Activated T-helper 2 cell treated with anti-CD3 and anti-CD28 coated beads, Interferon-gamma antibody, Interleukin-2, Interleukin-4, amounts not matched to agents 10 μg/mL and 5 μg/mL and 100 μg/mL, durations not matched to agents 14 hours and 24 hours and 36 hours (primary cell): Measurements from ENCODE around the gene POU2F1. TPM values are rescaled to one million over a fixed set of nuclear protein-coding genes. Genes with fewer than 3 reads are reported as not detected.
"Not testable (repeated sequence)": the region's sequence is repeated elsewhere in the genome, so short reads cannot be mapped to it uniquely, and the experiment has no call there.

Experiments
- DNase-seq: peaks from one replicate; pipeline ENCODE4 v3.0.0; 2021; ENCODE audit warnings: low spot score
- H3K27ac Mint-ChIP-seq: one replicate; pipeline ENCODE4 v1.8.0; 2021; ENCODE audit warnings: mixed read lengths
- H3K27me3 Mint-ChIP-seq: one replicate; pipeline ENCODE4 v1.8.0; 2021; ENCODE audit warnings: low read depth, mixed read lengths
- H3K36me3 Mint-ChIP-seq: one replicate; pipeline ENCODE4 v1.8.0; 2021; ENCODE audit warnings: low read depth, mixed read lengths
- H3K4me1 Mint-ChIP-seq: one replicate; pipeline ENCODE4 v1.8.0; 2021; ENCODE audit warnings: low read depth, mixed read lengths
- H3K4me3 Mint-ChIP-seq: one replicate; pipeline ENCODE4 v1.8.0; 2021; ENCODE audit warnings: low read depth, mild to moderate bottlenecking, moderate library complexity, mixed read lengths
- H3K9me3 Mint-ChIP-seq: one replicate; pipeline ENCODE4 v1.8.0; 2021; ENCODE audit warnings: mixed read lengths
- intact Hi-C: fragments of 100-400 bp; cut with micrococcal nuclease; formaldehyde crosslinking; loops from one replicate; pipeline ENCODE4 v1.15.1; 2023
- total RNA-seq: library from RNA; stranded (reverse); gene quantifications from 2 replicates; pipeline ENCODE4 v1.2.3, GENCODE V29; 2022

Gene POU2F1
- total RNA-seq, 1 donor from 2014 or later = 21.9 TPM

DNA sequence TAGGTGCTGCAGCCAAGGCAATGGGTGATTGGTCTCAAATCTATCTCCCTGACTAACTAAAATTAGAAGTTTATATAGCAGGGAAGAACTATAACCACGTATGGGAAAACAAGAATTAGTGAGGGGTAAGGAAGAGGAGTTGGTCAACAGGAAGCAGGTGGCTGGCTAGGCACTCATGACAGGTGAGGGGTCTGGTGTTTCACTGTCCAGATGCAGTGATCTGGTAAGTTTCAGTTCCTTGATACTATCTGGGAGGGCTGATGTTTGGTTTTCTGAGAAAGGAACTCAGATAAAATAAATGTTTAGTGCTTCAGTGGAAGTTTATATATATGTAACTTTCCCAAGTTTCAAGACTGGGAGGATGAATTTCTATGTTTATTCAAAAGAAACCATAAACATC is 11.6 kb upstream of the POU2F1 start:
- no peak overlapping the region for H3K27ac Mint-ChIP-seq
- peaks cover 11% of the 10 kb centered on the region for H3K36me3 Mint-ChIP-seq
- peaks cover 6% of the 10 kb centered on the region for H3K4me1 Mint-ChIP-seq
- intact Hi-C loops = no loop called here
- H3K27me3 Mint-ChIP-seq = peaks cover 4% of the 10 kb centered on the region
- no peak overlapping the region for H3K4me3 Mint-ChIP-seq
- DNase-seq = no peak
- H3K9me3 Mint-ChIP-seq = peaks cover 26% of the 10 kb centered on the region

DNA sequence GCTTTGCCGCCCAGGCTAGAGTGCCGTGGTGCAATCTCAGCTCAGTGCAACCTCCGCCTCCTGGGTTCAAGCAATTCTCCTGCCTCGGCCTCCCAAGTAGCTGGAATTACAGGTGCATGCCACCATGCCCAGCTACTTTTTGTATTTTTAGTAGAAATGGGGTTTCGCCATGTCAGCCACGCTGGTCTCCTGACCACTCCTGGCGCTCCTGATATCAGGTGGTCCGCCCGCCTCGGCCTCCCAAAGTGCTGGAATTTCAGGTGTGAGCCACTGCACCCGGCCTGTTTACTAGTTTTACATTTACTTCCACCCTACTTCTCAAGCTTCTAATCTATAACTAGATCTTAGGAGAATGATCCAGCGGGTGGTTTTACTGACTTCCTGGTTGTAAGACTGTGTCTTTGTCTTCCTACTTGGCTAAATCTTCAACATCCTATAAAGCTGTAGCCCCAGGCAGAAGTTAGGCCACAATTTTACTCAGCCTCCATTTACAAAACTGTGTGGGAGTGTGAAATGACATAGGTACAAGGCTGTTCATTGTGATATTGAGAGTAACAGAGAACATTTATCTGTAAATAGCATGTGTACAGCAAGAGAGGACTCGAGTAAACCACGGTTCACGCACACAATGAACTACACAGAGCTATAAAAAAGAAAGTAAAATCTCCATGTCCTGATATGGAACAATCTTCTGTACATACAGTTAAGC is 9.6 kb upstream of the POU2F1 start:
- Mint-ChIP-seq H3K9me3 (peaks cover 26% of the 10 kb centered on the region), H3K27me3 (peaks cover 5% of the 10 kb centered on the region), H3K36me3 (peaks cover 11% of the 10 kb centered on the region), H3K4me3 (no peak overlapping the region), H3K27ac (no peak overlapping the region), H3K4me1 (peaks cover 6% of the 10 kb centered on the region)
- intact Hi-C loops = no loop called here
- DNase-seq = no peak

DNA sequence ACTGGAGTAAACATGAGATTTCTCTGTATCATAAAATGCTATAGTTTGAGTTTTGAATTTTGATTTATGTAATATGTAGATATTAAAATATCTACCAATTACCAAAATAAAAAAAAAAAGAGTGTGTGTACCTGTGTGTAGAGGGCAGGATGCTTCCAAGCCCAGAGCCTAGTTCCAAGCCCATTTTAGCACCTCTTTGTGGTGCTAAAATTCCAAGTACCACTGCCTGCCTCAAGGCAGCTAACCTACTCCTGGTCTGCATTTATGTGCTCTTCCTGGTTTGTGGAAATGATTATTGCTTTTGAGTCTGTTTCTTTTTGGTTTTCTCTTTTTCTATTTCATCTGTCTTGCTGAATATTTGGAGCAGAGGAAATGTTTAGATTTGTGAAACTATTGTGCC is 8.7 kb upstream of the POU2F1 start:
- Mint-ChIP-seq H3K27me3 (peaks cover 8% of the 10 kb centered on the region), H3K9me3 (peaks cover 30% of the 10 kb centered on the region), H3K4me3 (no peak overlapping the region), H3K4me1 (peaks cover 4% of the 10 kb centered on the region), H3K36me3 (peaks cover 11% of the 10 kb centered on the region), H3K27ac (no peak overlapping the region)
- no peak for DNase-seq
- intact Hi-C loops = no loop called here

DNA sequence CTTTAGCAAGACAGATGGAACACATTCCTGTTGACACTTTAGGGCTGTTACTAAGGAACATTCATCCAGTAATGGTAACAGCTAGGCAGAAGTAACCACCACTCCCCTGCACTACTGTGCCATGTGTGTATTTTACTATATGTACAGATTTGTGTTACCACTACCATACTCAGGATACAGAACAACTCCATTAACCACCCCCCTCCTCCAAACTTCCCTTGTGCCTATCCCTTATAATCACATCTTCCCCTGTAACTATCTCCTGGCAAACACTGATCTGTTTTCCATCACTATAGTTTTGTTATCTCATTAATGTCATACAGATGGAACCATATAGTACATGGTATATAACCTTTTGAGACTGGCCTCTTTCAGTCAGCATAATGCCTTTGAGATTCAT is 3.9 kb upstream of the POU2F1 start:
- no peaks in the 10 kb centered on the region for H3K36me3 Mint-ChIP-seq
- DNase-seq = no peak
- intact Hi-C loops = no loop called here
- H3K27me3 Mint-ChIP-seq = peaks cover 8% of the 10 kb centered on the region
- H3K4me1 Mint-ChIP-seq = peaks cover 7% of the 10 kb centered on the region
- H3K9me3 Mint-ChIP-seq = peaks cover 4% of the 10 kb centered on the region
- H3K27ac Mint-ChIP-seq = no peak overlapping the region
- H3K4me3 Mint-ChIP-seq = no peak overlapping the region

DNA sequence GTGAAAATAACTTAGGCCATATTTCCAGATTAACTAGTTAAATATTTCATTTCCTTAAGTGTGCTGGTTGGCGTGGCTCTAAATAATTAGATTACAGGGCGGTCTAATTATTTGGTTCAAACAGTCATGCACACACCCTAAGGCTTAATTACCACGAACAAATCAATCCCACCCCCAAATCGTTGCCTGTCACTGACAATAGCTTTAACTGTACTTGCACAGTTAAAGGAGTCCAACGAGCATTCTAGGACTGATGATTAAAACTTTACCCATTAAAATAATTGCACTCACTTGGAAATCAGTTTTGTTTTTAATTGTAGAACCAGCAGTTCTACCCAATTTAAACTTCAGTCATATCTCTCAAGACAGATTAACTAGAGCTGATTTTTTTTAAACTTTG is 1.5 kb upstream of the POU2F1 start:
- Mint-ChIP-seq H3K36me3 (peaks cover 3% of the 10 kb centered on the region), H3K9me3 (peaks cover 4% of the 10 kb centered on the region), H3K27me3 (peaks cover 3% of the 10 kb centered on the region), H3K4me3 (peak overlapping the region; percentile 91), H3K4me1 (peaks cover 25% of the 10 kb centered on the region), H3K27ac (peak overlapping the region; percentile 93)
- intact Hi-C loops = no loop called here
- no peak for DNase-seq

DNA sequence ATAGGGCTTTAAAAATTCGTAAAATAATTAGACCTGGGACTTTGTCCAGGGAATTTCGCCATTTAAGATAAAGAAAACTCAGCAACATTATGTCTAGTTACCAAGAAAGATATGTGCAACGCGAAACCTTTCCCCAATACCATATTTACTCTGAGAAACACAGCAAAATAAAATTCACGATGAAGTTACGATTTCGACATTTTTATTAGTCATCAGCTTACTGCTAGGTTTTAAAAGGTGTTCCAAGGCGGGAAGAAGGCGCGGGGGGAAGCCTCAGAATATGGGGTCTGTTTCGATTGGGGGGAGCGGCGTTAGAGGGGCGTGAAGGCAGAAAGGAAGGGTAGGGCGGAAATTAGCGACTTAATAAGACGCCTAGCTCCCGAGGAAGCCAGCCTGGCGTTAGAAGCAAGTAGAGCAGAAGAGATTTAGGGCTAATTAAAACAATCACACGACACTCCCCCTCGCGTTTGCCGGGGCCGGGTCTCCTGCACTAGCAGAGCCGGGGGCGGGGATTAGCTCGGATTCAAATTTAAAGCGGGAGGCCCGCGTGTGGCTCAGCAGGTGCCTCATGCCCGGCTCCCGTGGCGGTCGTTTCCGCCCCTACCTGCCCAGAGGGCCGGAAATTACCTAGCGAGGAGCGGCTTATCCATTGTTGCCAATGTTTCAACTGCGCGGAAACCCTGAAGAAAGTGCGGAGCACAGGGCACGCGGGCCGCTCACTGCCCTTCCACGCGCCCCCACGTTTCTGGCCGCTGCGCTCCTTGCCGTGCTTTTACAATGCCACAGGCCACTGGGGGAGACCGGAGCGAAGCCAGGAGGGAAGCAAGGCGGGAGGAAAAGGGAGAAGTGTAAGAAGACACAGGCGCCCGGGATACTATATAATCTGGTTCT is 795 bp upstream of the POU2F1 start:
- Mint-ChIP-seq H3K4me3 (peak overlapping the region; percentile 91), H3K27ac (peak overlapping the region; percentile 93), H3K4me1 (peaks cover 25% of the 10 kb centered on the region), H3K27me3 (peaks cover 3% of the 10 kb centered on the region), H3K36me3 (peaks cover 3% of the 10 kb centered on the region), H3K9me3 (peaks cover 4% of the 10 kb centered on the region)
- peak; percentile 87 for DNase-seq
- intact Hi-C loops = loop anchor here (1.0 to 10.0 kb wide), 8 partner anchors 154 to 409 kb away; partner anchors contain the start of genes CREG1, ILDR2, POGK and TADA1

DNA sequence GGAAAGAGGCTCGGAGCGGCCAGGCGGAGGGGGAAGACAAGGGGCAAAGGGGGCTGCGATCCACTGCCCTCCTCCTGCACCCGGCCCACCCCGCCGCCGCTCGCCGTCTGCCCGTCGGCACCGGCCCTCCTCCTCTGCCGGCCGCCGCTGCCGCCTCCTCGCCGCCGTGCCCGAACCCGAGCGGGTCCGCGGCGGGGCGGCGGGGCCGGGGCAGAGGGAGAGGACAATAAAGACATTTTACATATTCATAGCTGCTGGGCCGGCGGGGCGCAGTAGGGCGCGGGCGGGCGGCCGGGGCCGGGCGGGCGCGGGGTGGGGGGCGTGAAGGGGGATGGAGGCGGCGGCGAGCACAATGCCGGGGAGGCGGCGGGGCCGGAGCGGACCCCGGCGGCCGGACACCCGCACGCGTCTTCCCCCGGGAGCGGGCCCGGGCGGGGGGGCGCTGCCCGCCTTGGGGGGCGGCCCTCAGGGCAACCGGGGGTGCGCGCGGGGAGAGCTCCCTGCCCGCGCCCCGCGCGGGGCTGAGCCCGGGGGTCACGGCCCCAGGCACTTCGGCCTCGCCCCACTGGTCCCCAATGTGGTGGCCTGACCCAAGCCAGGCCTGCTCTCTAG is 546 bp downstream of the POU2F1 start:
- H3K9me3 Mint-ChIP-seq = peaks cover 4% of the 10 kb centered on the region
- H3K4me1 Mint-ChIP-seq = peaks cover 31% of the 10 kb centered on the region
- H3K27ac Mint-ChIP-seq = peak overlapping the region; percentile 84
- peaks cover 6% of the 10 kb centered on the region for H3K36me3 Mint-ChIP-seq
- H3K4me3 Mint-ChIP-seq = peak overlapping the region; percentile 83
- no peak for DNase-seq
- intact Hi-C loops = loop anchor here (2.0 to 10.0 kb wide), 5 partner anchors 226 to 408 kb away; partner anchors contain the start of genes CREG1 and ILDR2
- peaks cover 3% of the 10 kb centered on the region for H3K27me3 Mint-ChIP-seq

DNA sequence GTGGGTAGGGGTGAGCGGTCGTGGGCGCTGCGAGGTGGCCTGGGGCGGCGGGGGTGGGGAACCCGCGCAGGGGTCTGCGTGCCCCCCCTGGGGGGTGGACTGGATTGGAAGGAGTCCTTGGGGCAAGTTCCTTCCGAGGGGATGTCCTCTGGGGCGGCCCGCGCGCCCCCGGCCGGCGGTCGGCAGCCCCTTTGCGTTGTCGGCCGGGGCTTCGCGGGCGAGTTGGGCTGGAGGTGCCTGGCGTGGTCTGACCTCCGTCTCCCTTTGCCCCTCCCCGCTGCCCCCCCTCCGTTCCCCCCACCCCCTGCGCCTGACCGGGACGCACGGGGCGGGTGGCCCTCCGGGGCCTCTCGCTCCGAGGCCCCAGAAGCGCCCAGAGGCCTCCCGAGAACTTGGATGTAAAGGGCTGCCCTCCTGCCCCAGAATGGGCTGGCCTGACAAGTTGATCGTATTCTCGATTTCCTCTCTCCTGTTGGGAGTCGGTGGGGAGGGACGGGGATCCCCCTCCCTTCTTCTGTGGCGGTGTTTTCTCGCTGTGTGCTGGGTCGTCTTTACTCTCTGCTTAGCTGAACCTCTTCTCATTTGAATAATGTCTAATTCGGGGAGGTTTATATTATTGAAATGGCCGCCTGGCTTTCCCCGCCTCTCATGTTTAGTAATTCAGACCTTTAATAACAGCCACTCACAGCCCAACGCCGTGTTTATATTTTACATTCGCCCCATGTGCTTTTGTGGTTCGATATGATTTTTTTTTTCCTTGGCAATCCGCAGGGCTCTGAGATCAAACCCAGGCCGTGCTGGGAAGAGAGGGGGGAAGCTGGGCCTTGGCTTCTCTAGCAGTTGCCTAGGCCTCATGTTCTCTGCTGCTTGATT is 1.3 kb downstream of the POU2F1 start:
- DNase-seq = peak; percentile 59
- H3K27ac Mint-ChIP-seq = peak overlapping the region; percentile 97
- H3K27me3 Mint-ChIP-seq = peaks cover under 1% of the 10 kb centered on the region
- peaks cover 1% of the 10 kb centered on the region for H3K9me3 Mint-ChIP-seq
- H3K4me1 Mint-ChIP-seq = peaks cover 31% of the 10 kb centered on the region
- peaks cover 6% of the 10 kb centered on the region for H3K36me3 Mint-ChIP-seq
- H3K4me3 Mint-ChIP-seq = peak overlapping the region; percentile 93
- intact Hi-C loops = loop anchor here (1.0 to 10.0 kb wide), 8 partner anchors 47 to 493 kb away; partner anchors contain the start of genes CD247, CREG1 and ILDR2

DNA sequence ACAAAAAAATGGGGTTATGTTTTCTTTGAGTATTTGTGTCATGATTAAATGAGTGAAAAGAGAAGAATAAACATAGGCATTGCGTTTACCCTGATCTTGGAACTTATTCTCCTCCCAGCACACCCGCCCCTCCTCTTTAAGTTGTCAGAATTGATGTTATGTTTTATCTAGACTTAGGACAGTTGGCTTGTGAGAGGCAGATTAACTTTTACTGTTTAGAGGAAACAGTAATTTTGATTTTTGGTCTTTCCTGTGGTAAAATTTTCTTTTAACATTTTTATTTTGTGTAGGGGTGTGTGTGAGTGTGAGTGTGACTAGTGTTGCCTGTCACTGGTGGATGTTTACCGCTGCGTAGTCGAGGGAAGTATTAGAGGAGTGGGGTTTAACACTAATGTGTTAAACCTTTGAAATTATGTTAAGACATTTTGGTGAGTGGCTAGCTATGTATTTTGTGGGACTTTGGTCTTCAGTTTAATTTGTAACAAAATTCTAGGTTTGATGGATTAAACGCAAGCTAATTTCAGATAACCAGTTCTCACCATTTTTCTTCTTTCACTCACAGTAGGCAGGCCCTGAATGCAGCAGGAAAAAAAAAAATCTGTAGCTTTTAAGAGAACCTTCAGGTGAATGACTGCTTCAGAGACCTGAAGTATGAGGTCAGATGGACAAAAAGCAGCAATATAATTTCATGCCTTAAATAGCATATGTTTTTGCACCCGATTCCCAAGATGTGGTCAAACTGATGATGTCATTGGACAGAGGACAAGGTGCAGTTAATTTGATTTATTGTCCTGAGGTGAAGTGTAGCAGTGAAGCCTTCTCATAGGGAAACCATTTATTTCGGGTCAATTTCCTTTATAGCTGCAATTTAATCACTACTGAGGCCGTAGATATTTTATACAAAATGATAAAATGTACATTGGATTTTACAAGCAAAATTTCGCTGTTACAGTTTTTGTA is 2.7 kb downstream of the POU2F1 start:
- no peak for DNase-seq
- Mint-ChIP-seq H3K27me3 (no peaks in the 10 kb centered on the region), H3K9me3 (no peaks in the 10 kb centered on the region), H3K4me3 (peak overlapping the region; percentile 54), H3K36me3 (peaks cover 6% of the 10 kb centered on the region), H3K27ac (peak overlapping the region; percentile 97), H3K4me1 (peaks cover 31% of the 10 kb centered on the region)
- intact Hi-C loops = loop anchor here (2.0 to 10.0 kb wide), 5 partner anchors 45 to 491 kb away; partner anchors contain the start of genes CREG1 and ILDR2

DNA sequence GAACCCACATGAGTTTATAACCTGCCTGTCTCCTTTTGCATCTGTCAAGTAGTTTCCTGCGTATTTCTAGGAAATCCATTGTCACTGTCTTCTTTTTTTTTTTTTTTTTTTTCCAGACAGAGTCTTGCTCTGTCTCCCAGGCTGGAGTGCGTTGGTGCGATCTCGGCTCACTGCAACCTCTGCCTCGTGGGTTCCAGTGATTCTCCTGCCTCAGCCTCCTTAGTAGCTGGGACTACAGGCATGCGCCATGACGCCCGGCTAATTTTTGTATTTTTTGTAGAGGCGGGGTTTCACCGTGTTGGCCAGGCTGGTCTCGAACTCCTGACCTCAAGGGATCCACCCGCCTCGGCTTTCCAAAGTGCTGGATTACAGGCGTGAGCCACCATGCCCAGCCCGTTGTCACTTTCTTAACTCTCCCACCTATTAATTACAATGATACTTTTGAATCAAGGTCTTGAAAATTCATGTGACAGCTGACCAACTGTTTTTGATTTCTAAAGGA is 4.1 kb downstream of the POU2F1 start:
- not testable (repeated sequence) for H3K27ac Mint-ChIP-seq, H3K9me3 Mint-ChIP-seq, H3K36me3 Mint-ChIP-seq, H3K4me3 Mint-ChIP-seq, H3K27me3 Mint-ChIP-seq, DNase-seq
- H3K4me1 Mint-ChIP-seq = peaks cover 28% of the 10 kb centered on the region
- intact Hi-C loops = loop anchor here (5.0 to 10.0 kb wide), 3 partner anchors 250 to 328 kb away; partner anchors contain the start of genes CREG1 and ILDR2

DNA sequence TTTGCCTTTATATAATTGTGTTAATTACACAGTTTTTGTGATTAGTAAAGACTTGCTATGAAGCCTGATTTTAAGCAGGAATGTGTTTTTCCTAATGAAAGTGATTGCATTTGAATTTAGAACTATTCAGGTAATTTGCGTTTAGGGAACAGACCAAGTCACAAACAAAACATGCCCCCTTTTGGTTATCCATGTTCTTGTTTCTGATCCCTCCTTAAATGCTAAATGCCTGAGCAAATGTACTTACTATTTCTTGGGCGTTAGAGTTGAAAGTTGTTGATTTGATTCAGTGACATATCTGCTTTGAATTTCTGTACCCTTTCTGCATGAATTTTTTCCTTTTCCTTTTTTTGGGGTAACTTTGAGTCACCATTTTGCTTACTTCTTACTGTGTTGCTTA is 5.2 kb downstream of the POU2F1 start:
- Mint-ChIP-seq H3K27me3 (no peaks in the 10 kb centered on the region), H3K4me3 (no peak overlapping the region), H3K27ac (no peak overlapping the region), H3K4me1 (peaks cover 27% of the 10 kb centered on the region), H3K36me3 (peaks cover 6% of the 10 kb centered on the region), H3K9me3 (no peaks in the 10 kb centered on the region)
- intact Hi-C loops = loop anchor here (10.0 kb wide), 1 partner anchor 251 kb away; the partner anchor contains the start of gene ILDR2
- no peak for DNase-seq
